Tibial nerve (tissue), 4 donors: ENCODE measurements around the gene OVOL2. TPM values are rescaled to one million over a fixed set of nuclear protein-coding genes. Genes with fewer than 3 reads are reported as not detected.

ENCODE experiments used
- DNase-seq, 2 donors: peaks; one replicate each; pipeline ENCODE4 v3.0.0-alpha.2; 2019; ENCODE audit warnings: low spot score in 2 of 2
- H3K27ac ChIP-seq, 4 donors: fragments of 200-600 bp; sonication (generic) in 3 of 4; one replicate each; pipeline ENCODE4 v1.5.1; 2017 to 2019; ENCODE audit warnings: mild to moderate bottlenecking in 1 of 4
- H3K27me3 ChIP-seq, 2 donors: fragments of 200-600 bp; sonication (generic) in 1 of 2; one replicate each; pipeline versions ENCODE4 v1.5.1 to v1.6.0; 2017 to 2019
- H3K36me3 ChIP-seq, 3 donors: fragments of 200-600 bp; sonication (generic); one replicate each; pipeline ENCODE4 v1.5.1; 2018 to 2019
- H3K4me1 ChIP-seq, 4 donors: fragments of 200-600 bp; sonication (generic) in 3 of 4; one replicate each; pipeline ENCODE4 v1.5.1; 2017 to 2019
- H3K4me3 ChIP-seq, 4 donors: fragments of 200-600 bp; sonication (generic) in 3 of 4; one replicate each; pipeline ENCODE4 v1.5.1; 2017 to 2019; ENCODE audit warnings: mild to moderate bottlenecking in 1 of 4, moderate library complexity in 1 of 4
- H3K9me3 ChIP-seq, 4 donors: fragments of 200-600 bp; sonication (generic) in 3 of 4; one replicate each; pipeline ENCODE4 v1.5.1; 2017 to 2019
- CTCF ChIP-seq, 5 experiments: fragments of 200-600 bp in 3 of 5; fragments of 450-650 bp in 2 of 5; sonication (generic) in 3 of 5; IDR thresholded peaks; one replicate each; pipeline ENCODE4 v1.5.1; 2016 to 2019; ENCODE audit warnings: antibody characterized with exemption in 5 of 5, mild to moderate bottlenecking in 3 of 5, moderate library complexity in 2 of 5
- EP300 ChIP-seq, 2 donors: sonication (generic); formaldehyde crosslinking; IDR thresholded peaks; one replicate each; pipeline ENCODE4 v1.6.1; 2017; ENCODE audit warnings: antibody characterized with exemption in 2 of 2, mild to moderate bottlenecking in 1 of 2
- POLR2A ChIP-seq, 2 donors: fragments of 450-650 bp; IDR thresholded peaks; one replicate each; pipeline ENCODE4 v1.6.1; 2017; ENCODE audit warnings: antibody characterized with exemption in 2 of 2, mild to moderate bottlenecking in 2 of 2, moderate library complexity in 2 of 2
- WGBS, 2 donors: methylation state at CpG; one replicate each; pipeline ENCODE4 v1.1.5; 2018; 5-methylcytosine and 5-hydroxymethylcytosine counted together
- total RNA-seq, 4 donors: library from RNA; depleted of rRNA; stranded (reverse); fragments of >200 nt; gene quantifications; one replicate each; pipeline ENCODE4 v1.1.0, GENCODE V29; 2016

The OVOL2 gene
- total RNA-seq, 4 donors from 2014 or later = not detected

GRCh38 chr20:18014411-18014810 lies 43.3 kb downstream of the OVOL2 start:
- no peak for DNase-seq
- Histone ChIP-seq H3K9me3 (no peaks in the 10 kb centered on the region), H3K27me3 (no peaks in the 10 kb centered on the region), H3K36me3 (no peaks in the 10 kb centered on the region), H3K4me1 (no peaks in the 10 kb centered on the region), H3K27ac (no peak overlapping the region), H3K4me3 (no peak overlapping the region)
- 78 to 87% methylated on average over 6 of the region's 6 CpGs for WGBS, 2 donors
- TF ChIP-seq EP300 (IDR thresholded peaks at IDR 0.05) = no peak
- no peak for TF ChIP-seq POLR2A (IDR thresholded peaks at IDR 0.05)
- TF ChIP-seq CTCF (IDR thresholded peaks at IDR 0.05) = no peak

- WGBS, 2 donors = 95 to 96% methylated on average over 2 of the region's 2 CpGs
- Histone ChIP-seq H3K4me3 (no peak overlapping the region), H3K36me3 (no peaks in the 10 kb centered on the region), H3K9me3 (no peaks in the 10 kb centered on the region), H3K4me1 (peaks cover 0 to under 1% (median 0%) of the 10 kb centered on the region in 4 donors), H3K27me3 (no peaks in the 10 kb centered on the region), H3K27ac (no peak overlapping the region)
- DNase-seq = no peak
- TF ChIP-seq POLR2A (IDR thresholded peaks at IDR 0.05) (no peak), EP300 (IDR thresholded peaks at IDR 0.05) (no peak), CTCF (IDR thresholded peaks at IDR 0.05) (no peak)
Measured at GRCh38 chr20:18012901-18013300, 44.8 kb downstream of the OVOL2 start.

GRCh38 chr20:18011951-18012645 lies 45.6 kb downstream of the OVOL2 start:
- Histone ChIP-seq H3K27ac (no peak overlapping the region), H3K36me3 (no peaks in the 10 kb centered on the region), H3K4me3 (no peak overlapping the region), H3K4me1 (peaks cover 0 to 7% (median 0%) of the 10 kb centered on the region in 4 donors), H3K27me3 (no peaks in the 10 kb centered on the region), H3K9me3 (no peaks in the 10 kb centered on the region)
- 87 to 90% methylated on average over 21 of the region's 21 CpGs for WGBS, 2 donors
- no peak for DNase-seq
- TF ChIP-seq EP300 (IDR thresholded peaks at IDR 0.05) = no peak
- no peak for TF ChIP-seq CTCF (IDR thresholded peaks at IDR 0.05)
- no peak for TF ChIP-seq POLR2A (IDR thresholded peaks at IDR 0.05)

- no peak overlapping the region for H3K4me3 ChIP-seq
- H3K9me3 ChIP-seq = no peaks in the 10 kb centered on the region
- H3K27ac ChIP-seq = no peak overlapping the region
- no peaks in the 10 kb centered on the region for H3K36me3 ChIP-seq
- TF ChIP-seq EP300 (IDR thresholded peaks at IDR 0.05) = no peak
- TF ChIP-seq CTCF (IDR thresholded peaks at IDR 0.05) = no peak
- TF ChIP-seq POLR2A (IDR thresholded peaks at IDR 0.05) = no peak
- WGBS, 2 donors = 84 to 87% methylated on average over 14 of the region's 14 CpGs
- peaks cover 0 to 7% (median 0%) of the 10 kb centered on the region in 4 donors for H3K4me1 ChIP-seq
- no peak for DNase-seq
- no peaks in the 10 kb centered on the region for H3K27me3 ChIP-seq
Measured at GRCh38 chr20:18011482-18011881, 46.2 kb downstream of the OVOL2 start.

GRCh38 chr20:18009116-18009515 lies 48.6 kb downstream of the OVOL2 start:
- H3K9me3 ChIP-seq = no peaks in the 10 kb centered on the region
- DNase-seq = no peak
- H3K27ac ChIP-seq = no peak overlapping the region
- H3K27me3 ChIP-seq = no peaks in the 10 kb centered on the region
- H3K4me1 ChIP-seq = peaks cover 0 to 7% (median 0%) of the 10 kb centered on the region in 4 donors
- H3K36me3 ChIP-seq = no peaks in the 10 kb centered on the region
- no peak overlapping the region for H3K4me3 ChIP-seq
- TF ChIP-seq EP300 (IDR thresholded peaks at IDR 0.05) = no peak
- TF ChIP-seq CTCF (IDR thresholded peaks at IDR 0.05) = no peak
- no peak for TF ChIP-seq POLR2A (IDR thresholded peaks at IDR 0.05)
- WGBS, 2 donors = 88 to 92% methylated on average over 7 of the region's 7 CpGs
